Small intestine (tissue), 7 donors: Measurements from ENCODE around the gene KBTBD12. TPM values are rescaled to one million over a fixed set of nuclear protein-coding genes. Genes with fewer than 3 reads are reported as not detected.

Experiments
- DNase-seq, 2 donors: peaks; one replicate each; pipeline versions ENCODE4 v3.0.0 to v3.0.0-alpha.2; 2013
- FAIRE-seq: peaks from 2 replicates; lab custom pipeline; 2012; peaks lifted over from hg19 to GRCh38; lab: Jason Lieb, UNC
- H3K27ac ChIP-seq, 3 donors: one replicate each; pipeline ENCODE4 v1.5.1; 2013; ENCODE audit warnings: low read length in 2 of 3, mild to moderate bottlenecking in 2 of 3, control low read depth in 1 of 3, inconsistent platforms in 1 of 3, low read depth in 1 of 3, moderate library complexity in 1 of 3
- H3K27me3 ChIP-seq, 3 donors: one replicate each; pipeline ENCODE4 v1.6.1; 2013; ENCODE audit warnings: low read length in 3 of 3, inconsistent platforms in 1 of 3; ENCODE audit not compliant: control insufficient read depth in 3 of 3, insufficient read depth in 3 of 3
- H3K36me3 ChIP-seq, 3 donors: one replicate each; pipeline ENCODE4 v1.6.1; 2013; ENCODE audit warnings: low read length in 3 of 3, inconsistent platforms in 1 of 3, low read depth in 1 of 3, mild to moderate bottlenecking in 1 of 3, moderate library complexity in 1 of 3; ENCODE audit not compliant: control insufficient read depth in 3 of 3, insufficient read depth in 2 of 3
- H3K4me1 ChIP-seq, 3 donors: one replicate each; pipeline ENCODE4 v1.6.1; 2013; ENCODE audit warnings: low read length in 2 of 3, inconsistent platforms in 1 of 3, low read depth in 1 of 3, mild to moderate bottlenecking in 1 of 3, moderate library complexity in 1 of 3; ENCODE audit not compliant: control insufficient read depth in 3 of 3, insufficient read depth in 2 of 3
- H3K4me3 ChIP-seq, 3 donors: one replicate each; pipeline ENCODE4 v1.5.1; 2013; ENCODE audit warnings: low read length in 3 of 3, control low read depth in 1 of 3, inconsistent platforms in 1 of 3, low read depth in 1 of 3, mild to moderate bottlenecking in 1 of 3, moderate library complexity in 1 of 3
- H3K9me3 ChIP-seq, 2 donors: one replicate each; pipeline ENCODE4 v1.6.1; 2013; ENCODE audit warnings: low read depth in 1 of 2, low read length in 1 of 2; ENCODE audit not compliant: control insufficient read depth in 2 of 2, insufficient read depth in 1 of 2
- WGBS, 3 donors: extraction: QIAGEN DNeasy Blood & Tissue Kit; methylation state at CpG; one replicate each; pipeline ENCODE4 v1.1.7; 2013; 5-methylcytosine and 5-hydroxymethylcytosine counted together
- polyA plus RNA-seq, 4 donors: library from polyadenylated mRNA; stranded (reverse) in 3 of 4; unstranded in 1 of 4; fragments of 200-250 nt in 3 of 4; fragments of 120-200 nt in 1 of 4; gene quantifications; one replicate each; pipeline versions ENCODE4 v1.2.1 to v1.2.3, GENCODE V29; 2013
- donor health status: healthy with polysubstance abuse.
- donor health status: control.
- donor health status: control.
- donor health status: Bipolar disorder and iron deficiency.
- donor health status: healthy.

KBTBD12 gene
- polyA plus RNA-seq, 4 donors = 0.30 to 3.6 (median 1.2) TPM

DNA sequence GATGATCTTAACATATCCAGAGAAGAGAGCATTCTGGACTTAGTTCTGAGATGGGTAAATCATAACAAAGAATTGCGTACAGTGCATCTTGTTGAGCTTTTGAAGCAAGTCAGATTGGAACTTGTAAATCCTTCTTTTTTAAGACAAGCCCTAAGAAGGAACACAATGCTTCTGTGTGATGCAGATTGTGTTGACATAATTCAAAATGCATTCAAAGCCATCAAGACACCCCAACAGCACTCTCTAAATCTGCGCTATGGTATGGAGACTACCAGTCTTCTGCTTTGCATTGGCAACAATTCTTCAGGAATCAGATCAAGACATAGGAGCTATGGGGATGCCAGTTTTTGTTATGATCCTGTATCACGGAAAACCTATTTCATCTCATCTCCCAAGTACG lies 8.6 kb downstream of the KBTBD12 start:
- FAIRE-seq = no peak

DNA sequence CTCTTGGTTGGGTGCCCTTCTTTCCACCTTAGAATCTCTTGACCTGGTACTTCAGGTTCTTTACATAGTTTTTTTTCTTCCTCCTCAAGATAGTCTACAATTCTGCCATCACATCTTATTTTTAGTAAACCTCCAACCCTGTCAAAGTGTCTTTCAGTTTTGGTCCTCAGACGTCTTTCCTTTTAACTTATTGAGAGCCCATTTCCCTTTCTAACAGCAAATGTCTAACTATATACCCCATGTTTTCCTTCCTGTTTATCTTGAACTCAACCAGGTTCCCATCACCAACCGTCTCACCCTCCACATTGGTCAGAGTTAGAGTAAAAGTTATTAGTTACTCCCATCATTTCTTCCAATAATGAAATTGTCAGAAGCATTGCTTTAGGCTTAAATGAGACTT lies 10.4 kb downstream of the KBTBD12 start:
- H3K27me3 ChIP-seq = no peaks in the 10 kb centered on the region
- WGBS, 3 donors = 50 to 75% (median 57%) methylated on average over 2 of the region's 2 CpGs
- DNase-seq = no peak
- no peak for FAIRE-seq
- H3K4me1 ChIP-seq = peaks cover 0 to under 1% (median 0%) of the 10 kb centered on the region in 3 donors
- no peaks in the 10 kb centered on the region for H3K9me3 ChIP-seq
- no peak overlapping the region for H3K27ac ChIP-seq
- no peak overlapping the region for H3K4me3 ChIP-seq
- no peaks in the 10 kb centered on the region for H3K36me3 ChIP-seq

More for the DNA sequence above, 8.6 kb downstream of the KBTBD12 start:
- DNase-seq = no peak
- H3K4me1 ChIP-seq = no peaks in the 10 kb centered on the region
- H3K4me3 ChIP-seq = no peak overlapping the region
- WGBS, 3 donors = 91 to 97% (median 91%) methylated on average over 4 of the region's 4 CpGs
- H3K27me3 ChIP-seq = no peaks in the 10 kb centered on the region
- H3K27ac ChIP-seq = no peak overlapping the region
- no peaks in the 10 kb centered on the region for H3K36me3 ChIP-seq
- no peaks in the 10 kb centered on the region for H3K9me3 ChIP-seq

DNA sequence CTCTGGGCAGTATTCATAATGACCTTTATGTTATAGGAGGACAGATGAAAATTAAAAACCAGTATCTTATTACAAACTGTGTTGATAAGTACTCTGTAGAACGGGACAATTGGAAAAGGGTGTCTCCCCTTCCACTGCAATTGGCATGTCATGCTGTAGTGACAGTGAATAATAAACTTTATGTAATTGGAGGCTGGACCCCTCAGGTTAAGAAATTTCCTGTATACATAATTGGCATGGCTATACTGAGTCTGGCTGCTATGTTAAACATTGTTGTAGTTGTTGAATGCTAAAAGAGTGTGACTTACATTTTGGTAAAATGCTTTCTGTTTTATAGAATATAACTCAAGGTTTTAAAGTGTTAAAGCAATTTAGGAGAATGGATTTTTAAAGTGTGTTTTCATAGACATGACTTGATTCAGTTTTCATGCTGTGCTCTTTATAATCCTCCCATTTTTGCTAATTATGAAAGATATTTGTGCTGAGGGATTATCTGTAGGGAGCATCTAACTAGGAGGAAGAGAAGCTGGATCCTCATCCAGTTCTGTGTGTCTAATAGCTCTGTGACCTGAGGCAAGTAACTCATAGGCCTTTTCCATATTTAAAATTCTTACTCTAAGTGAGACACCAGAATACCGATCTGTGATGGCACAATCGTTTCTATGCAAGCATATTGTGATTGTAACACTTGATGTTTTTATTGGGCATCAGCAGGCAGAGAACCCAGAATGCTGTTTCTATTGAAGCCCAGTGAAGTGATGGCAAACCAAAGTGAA lies 13.0 kb downstream of the KBTBD12 start:
- FAIRE-seq = no peak
- Histone ChIP-seq H3K36me3 (no peaks in the 10 kb centered on the region), H3K27ac (no peak overlapping the region), H3K4me1 (peaks cover 0 to 7% (median 0%) of the 10 kb centered on the region in 3 donors), H3K4me3 (no peak overlapping the region), H3K9me3 (no peaks in the 10 kb centered on the region), H3K27me3 (no peaks in the 10 kb centered on the region)
- WGBS, 3 donors = 89 to 95% (median 92%) methylated on average over 3 of the region's 3 CpGs
- no peak for DNase-seq

DNA sequence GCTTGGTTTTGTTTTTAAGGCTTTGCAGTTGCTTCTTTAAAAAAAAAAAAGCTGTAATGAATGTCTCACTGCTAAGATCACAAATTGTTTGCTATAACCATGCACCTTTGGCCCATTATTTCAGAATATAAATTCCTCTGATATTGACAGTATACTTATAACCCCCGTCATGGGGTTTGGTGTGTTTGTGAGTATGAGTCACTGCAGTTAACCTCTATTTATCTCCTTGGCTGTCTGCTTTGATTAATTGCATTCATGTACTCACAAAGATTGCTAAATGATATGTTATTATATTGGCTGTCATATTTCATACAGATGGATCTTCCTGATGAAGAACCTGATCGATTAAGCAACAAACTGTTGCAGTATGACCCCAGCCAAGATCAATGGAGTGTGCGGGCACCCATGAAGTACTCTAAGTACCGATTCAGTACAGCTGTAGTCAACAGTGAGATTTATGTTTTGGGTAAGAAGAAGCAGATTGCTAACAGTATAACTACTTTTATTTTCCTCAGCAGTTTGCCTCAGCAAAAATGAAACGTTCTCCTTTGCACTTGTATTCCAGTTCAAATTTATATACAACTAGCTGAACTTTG lies 14.9 kb downstream of the KBTBD12 start:
- Histone ChIP-seq H3K27ac (peak overlapping the region in 2 of 3 donors; percentile 3 to 32), H3K4me1 (peaks cover 0 to 7% (median 0%) of the 10 kb centered on the region in 3 donors), H3K4me3 (no peak overlapping the region), H3K27me3 (no peaks in the 10 kb centered on the region), H3K9me3 (no peaks in the 10 kb centered on the region), H3K36me3 (no peaks in the 10 kb centered on the region)
- DNase-seq = peak; percentile 83 to 91
- peak; percentile 67 for FAIRE-seq
- whole genome bisulfite sequencing, 3 donors = 21 to 62% (median 33%) methylated on average over 5 of the region's 5 CpGs

DNA sequence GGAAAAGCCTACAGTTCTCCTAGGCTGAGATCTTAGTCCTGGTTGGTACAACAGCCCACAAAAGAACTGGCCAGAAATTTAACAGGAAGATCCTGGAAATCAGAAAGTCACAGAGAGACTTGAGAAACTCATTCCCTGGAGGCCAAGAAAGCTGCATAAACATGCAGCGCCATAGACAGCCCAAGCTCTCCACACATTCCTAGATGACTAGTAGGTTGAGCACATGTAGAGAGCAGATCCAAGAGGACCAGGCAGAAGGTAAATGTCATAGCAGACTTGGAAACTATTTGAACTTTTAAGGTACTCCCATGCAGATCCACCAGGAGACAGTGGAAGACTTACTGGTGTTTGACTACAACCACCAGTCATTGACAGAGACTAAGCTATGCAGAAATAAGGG lies 18.4 kb downstream of the KBTBD12 start:
- no peak overlapping the region for H3K4me3 ChIP-seq
- 91 to 100% (median 100%) methylated on average over 1 of the region's 1 CpG for WGBS, 3 donors
- peaks cover 0 to 7% (median 0%) of the 10 kb centered on the region in 3 donors for H3K4me1 ChIP-seq
- no peak for FAIRE-seq
- no peak for DNase-seq
- peaks cover 0 to 2% (median 0%) of the 10 kb centered on the region in 3 donors for H3K27me3 ChIP-seq
- H3K27ac ChIP-seq = no peak overlapping the region
- no peaks in the 10 kb centered on the region for H3K36me3 ChIP-seq
- no peaks in the 10 kb centered on the region for H3K9me3 ChIP-seq

DNA sequence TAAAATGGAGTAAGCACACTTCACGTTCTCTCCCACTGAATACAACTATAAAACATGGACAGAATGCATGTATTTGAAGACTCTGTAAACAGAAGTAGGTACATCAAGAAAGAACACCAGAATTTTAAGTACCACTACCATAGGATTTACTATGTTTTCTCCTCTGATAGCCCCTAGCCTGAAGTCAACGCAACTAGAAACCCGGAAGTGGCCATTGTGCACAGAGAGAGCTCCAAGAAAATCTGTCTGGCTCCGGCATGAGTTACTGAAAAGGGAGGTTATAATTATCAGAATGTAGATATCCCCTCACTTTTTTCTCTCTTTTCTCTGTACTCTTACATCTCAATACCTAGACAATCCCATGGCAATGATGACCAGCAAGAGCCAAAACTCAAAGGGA lies 23.8 kb downstream of the KBTBD12 start:
- H3K36me3 ChIP-seq = no peaks in the 10 kb centered on the region
- no peak overlapping the region for H3K4me3 ChIP-seq
- peaks cover 0 to 5% of the 10 kb centered on the region in 2 donors for H3K9me3 ChIP-seq
- no peaks in the 10 kb centered on the region for H3K4me1 ChIP-seq
- DNase-seq (no peak), FAIRE-seq (no peak)
- no peak overlapping the region for H3K27ac ChIP-seq
- 92 to 96% (median 94%) methylated on average over 4 of the region's 4 CpGs for WGBS, 3 donors
- peaks cover 0 to 2% (median 0%) of the 10 kb centered on the region in 3 donors for H3K27me3 ChIP-seq

DNA sequence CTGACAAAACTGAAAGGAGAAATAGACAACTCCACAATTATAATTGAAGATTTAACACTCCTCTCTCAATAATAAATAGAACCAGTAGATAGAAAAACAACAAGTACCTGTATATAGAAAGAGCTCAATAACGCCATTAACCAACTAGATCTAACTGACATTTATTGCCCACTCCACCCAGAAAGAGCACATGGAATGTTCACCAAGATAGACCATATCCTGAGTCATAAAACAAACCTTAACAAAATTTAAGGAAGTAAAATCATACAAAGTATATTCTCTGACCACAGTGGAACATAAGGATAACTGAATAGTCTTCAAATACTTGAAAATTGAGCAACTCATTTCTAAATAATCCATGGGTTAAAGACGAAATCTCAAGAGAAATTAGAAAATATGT lies 25.1 kb downstream of the KBTBD12 start:
- Histone ChIP-seq H3K27me3 (peaks cover 0 to 2% (median 0%) of the 10 kb centered on the region in 3 donors), H3K4me1 (no peaks in the 10 kb centered on the region), H3K4me3 (no peak overlapping the region), H3K9me3 (peaks cover 0 to 5% of the 10 kb centered on the region in 2 donors), H3K36me3 (no peaks in the 10 kb centered on the region), H3K27ac (peak overlapping the region in 1 of 3 donors; percentile 61)
- FAIRE-seq (no peak), DNase-seq (peak; percentile 48 to 60)
- WGBS, 3 donors = 26 to 65% (median 45%) methylated on average over 2 of the region's 2 CpGs

DNA sequence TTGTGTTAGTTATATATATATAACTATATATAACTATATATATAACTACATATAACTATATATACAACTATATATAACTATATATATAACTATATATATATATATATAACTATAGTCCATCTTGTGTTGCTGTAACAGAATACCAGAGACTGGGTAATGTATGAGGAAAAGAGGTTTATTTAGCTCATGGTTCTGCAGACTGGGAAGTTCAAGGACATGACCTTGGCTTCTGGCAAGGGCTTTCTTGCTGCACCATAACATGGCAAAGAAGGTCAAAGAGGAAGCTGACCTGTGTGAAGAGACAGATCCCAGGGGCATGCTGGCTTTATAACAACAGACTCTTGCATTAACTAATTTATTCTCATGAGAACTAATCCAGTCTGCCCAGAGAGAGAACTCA lies 27.6 kb downstream of the KBTBD12 start:
- Histone ChIP-seq H3K4me3 (no peak overlapping the region), H3K27ac (no peak overlapping the region), H3K27me3 (no peaks in the 10 kb centered on the region), H3K4me1 (peaks cover 0 to 3% (median 0%) of the 10 kb centered on the region in 3 donors), H3K36me3 (no peaks in the 10 kb centered on the region), H3K9me3 (peaks cover 0 to 5% of the 10 kb centered on the region in 2 donors)
- FAIRE-seq = no peak
- no peak for DNase-seq
